Stimulated activated CD8-positive, alpha-beta memory T cell treated with anti-CD3 and anti-CD28 coated beads, Interleukin-4, amount 100 ng/mL, for 1 hour (primary cell): ENCODE data around the gene EFNA2.
A peak's percentile ranks its signal among the peaks of the same experiment; 100 is the strongest.
"Not testable (repeated sequence)": the region's sequence is repeated elsewhere in the genome, so short reads cannot be mapped to it uniquely, and the experiment has no call there.

Source experiments
- DNase-seq, 2 donors: peaks; one replicate each; pipeline ENCODE4 v3.0.0-alpha.2; 2020; ENCODE audit warnings: low read depth in 2 of 2, low spot score in 1 of 2

Gene EFNA2

DNA sequence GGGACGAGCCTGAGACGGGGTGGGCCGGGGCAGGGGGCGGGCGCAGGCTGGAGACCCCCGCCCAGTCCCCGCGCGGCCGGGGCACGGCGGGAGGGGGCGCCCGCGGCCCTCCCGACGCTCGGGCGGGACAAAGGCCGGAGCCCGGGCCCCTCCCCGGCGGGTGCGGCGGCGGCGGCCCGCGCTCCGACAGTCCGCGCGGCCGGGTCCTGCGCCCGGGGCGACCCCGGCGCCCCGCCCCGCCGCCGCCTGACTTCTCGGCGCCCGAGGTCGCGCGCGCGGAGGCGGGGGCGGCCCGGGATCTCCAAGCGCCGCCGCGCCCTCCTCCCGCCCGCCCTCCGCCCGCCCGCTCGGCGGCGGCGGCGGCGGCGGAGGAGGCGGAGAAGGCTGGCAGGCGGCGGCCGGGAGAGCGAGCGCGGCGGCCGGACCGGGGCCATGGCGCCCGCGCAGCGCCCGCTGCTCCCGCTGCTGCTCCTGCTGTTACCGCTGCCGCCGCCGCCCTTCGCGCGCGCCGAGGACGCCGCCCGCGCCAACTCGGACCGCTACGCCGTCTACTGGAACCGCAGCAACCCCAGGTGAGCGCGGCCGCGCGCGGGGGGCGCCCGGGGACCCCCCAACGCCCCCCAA is at the start of gene EFNA2:
EFNA2 (plus strand) TSS at position 137 of the 624 bp plus-strand sequence; CDS start at position 433, 296 bp downstream.
- DNase-seq, result no peak

DNA sequence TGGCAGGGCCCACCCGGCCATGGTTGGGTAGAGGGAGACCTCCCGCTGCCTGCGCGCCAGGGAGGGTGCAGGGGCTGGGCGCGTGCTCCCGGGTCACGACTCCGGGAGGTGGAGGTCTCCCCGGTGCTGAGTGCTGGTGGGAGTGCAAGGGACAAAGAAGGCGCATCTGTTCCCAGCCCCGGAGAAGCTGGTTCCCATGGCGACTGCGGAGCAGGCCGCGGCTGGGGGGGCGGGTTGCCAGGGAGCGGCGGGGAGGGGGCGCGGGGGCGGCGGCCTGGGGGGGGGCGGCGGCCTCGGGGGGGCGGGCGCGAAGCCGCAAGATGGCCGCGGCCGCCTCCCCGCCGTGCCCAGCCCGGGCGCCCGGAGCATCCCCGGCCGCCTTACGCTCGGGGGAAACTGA is 49.1 kb upstream of the EFNA2 start:
- DNase-seq, result no peak

GRCh38 chr19:1237027-1237659 is 48.5 kb upstream of the EFNA2 start:
- no peak for DNase-seq

DNA sequence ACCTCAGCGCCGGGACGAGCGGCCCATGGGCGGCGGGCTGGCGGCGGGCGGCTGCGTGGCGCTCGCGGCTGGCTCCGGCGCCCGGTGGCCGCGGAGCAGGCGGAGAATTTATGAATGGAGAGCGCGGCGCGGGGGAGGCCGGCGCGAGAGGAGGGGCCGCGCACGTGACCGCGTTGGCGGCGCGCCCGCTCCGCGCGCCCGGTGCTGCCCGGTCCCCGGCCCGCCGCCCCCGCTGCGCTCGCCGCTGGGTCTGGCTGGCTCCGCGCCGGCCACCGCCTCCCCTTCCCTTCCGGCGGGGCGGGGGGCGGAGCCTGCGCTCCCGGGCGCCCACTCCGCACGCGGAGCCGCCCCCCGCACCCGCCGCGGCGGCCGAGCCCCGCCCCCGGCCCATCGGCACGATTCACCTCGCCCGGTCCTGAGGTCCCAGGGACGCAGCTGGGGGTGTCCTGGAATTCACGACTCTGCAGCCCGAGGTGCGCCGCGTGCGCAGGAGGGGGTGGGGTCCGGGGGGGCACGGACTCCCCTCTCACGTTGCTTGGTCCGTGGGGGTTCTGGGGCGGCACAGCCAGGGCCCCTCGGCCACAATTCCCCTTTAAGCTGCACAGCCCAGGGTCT is 47.8 kb upstream of the EFNA2 start, which contains the start of gene CBARP:
CBARP (minus strand) TSS at position 252 of the 615 bp plus-strand sequence. CDS start 1,905 bp downstream, outside the sequence.
- DNase-seq, result no peak

DNA sequence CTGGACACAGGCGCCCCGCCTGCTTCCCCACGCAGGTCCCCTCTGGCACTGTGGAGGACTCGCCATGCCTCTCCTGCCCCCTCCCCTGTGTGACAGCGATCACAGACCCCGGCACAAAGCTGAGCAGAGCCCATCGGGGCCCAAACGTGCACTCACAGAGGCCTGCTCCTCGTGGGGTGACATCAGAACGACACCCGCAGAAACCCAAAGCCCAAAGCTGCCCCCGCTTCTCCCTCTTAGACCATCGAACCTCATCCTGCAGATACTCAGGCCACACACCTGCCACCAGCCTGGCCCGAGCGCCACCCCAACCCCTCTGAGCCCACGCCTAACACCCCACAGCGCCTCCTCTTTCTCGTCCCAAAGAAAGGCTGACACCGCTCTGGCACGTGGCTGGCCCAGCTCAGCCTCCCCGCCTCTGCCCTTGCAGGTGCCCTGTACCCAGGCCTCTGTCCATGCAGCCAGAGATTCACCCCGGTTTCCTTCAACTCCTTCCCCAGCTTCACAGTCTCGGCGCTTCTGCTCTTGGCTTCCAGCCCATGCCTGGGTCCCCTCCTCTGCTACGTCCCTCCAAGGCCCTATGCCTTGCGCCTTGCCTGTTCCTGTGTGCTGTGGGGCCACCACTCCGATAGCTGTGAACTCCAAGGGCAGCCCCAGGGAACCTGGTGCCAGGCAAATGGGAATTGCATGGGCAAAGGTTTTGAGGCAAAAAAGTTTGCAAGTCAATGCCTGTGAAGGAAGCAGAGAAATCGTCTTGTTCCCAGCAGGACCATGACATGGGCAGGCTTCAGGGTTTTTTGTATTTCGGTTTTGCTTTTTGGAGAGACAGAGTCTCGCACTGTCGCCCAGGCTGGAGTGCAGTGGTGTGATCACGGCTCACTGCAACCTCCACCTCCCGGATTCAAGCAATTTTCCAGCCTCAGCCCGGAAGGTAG is 47.0 kb upstream of the EFNA2 start:
- no peak for DNase-seq

- DNase-seq, result no peak
Measured at GRCh38 chr19:1239420-1239795, 46.3 kb upstream of the EFNA2 start.

DNA sequence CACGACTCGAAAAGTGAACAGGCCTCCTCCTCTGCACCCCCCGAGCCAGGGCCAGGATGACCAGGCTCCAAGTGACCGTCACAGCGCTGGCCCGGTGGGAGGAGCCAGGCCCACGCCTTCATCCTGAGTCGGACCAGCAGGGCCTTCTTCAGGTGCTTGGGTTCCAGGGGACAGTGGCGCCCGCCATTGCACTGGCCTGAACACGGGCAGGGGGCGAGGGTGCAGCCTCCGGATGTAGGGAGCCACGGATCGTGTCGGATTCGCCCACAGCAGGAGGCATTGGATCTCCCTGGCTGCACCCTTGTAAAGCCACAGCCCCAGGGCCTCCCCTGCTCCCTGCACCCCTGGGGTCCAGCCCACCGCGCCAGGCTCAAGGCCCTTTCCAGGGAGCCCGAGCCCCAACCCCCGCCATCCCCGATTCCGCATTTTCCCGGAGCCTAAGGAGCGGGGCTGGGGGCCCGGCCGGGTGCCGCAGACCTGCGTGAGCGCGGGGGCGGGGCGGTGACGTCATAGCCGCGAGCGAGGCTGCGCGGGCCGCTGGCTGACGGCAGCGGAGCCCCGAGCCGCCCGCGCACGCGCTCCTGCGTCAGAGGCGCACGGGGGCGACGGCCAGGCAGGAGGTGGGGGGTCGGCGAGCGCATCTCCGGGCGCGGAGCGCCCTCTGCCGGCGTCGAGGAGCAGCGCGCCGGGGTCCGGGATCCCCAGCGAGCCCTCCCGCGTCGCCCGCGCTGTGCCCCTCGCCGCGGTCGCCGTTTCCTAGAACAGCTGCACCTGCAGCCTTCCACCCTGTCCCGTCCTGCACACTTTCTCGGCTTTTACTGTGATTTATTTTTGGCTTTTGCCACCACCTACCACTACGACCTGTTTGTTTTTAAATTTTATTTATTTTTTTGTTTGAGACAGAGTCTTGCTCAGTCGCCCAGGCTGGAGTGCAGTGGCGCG is 45.6 kb upstream of the EFNA2 start:
- peak; percentile 79 to 82 for DNase-seq

- DNase-seq, result no peak
Measured at GRCh38 chr19:1240925-1241324, 44.7 kb upstream of the EFNA2 start.

DNA sequence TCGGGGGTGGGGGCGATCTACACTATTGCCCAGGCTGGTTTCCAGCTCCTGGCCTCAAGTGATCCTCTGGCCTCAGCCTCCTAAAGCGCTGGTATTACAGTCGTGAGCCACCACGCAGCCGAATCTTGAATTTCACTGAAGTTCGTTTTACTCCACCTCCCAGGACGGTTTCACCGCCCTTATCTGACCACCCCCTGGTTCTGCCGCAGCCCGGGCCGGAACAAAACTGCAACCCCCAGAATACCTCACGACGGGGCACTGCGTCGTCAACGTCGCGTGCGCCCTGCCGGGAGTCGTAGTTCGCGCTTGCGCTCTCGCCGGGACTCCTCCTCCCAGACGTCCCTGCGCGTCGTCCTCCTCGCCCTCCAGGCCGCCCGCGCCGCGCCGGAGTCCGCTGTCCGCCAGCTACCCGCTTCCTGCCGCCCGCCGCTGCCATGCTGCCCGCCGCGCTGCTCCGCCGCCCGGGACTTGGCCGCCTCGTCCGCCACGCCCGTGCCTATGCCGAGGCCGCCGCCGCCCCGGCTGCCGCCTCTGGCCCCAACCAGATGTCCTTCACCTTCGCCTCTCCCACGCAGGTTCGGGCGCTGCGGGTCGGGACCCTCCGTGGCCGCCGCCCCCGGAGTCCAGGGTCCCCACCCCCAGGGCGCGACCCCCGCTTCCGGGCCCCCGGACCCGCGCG is 44.1 kb upstream of the EFNA2 start, which contains the start of gene ATP5F1D:
ATP5F1D (plus strand) TSS at position 335 of the 679 bp plus-strand sequence; CDS start at position 435, 100 bp downstream.
- DNase-seq, result peak; percentile 86 to 91

GRCh38 chr19:1243768-1244692 is 41.6 kb upstream of the EFNA2 start:
- DNase-seq, result peak; percentile 78

DNA sequence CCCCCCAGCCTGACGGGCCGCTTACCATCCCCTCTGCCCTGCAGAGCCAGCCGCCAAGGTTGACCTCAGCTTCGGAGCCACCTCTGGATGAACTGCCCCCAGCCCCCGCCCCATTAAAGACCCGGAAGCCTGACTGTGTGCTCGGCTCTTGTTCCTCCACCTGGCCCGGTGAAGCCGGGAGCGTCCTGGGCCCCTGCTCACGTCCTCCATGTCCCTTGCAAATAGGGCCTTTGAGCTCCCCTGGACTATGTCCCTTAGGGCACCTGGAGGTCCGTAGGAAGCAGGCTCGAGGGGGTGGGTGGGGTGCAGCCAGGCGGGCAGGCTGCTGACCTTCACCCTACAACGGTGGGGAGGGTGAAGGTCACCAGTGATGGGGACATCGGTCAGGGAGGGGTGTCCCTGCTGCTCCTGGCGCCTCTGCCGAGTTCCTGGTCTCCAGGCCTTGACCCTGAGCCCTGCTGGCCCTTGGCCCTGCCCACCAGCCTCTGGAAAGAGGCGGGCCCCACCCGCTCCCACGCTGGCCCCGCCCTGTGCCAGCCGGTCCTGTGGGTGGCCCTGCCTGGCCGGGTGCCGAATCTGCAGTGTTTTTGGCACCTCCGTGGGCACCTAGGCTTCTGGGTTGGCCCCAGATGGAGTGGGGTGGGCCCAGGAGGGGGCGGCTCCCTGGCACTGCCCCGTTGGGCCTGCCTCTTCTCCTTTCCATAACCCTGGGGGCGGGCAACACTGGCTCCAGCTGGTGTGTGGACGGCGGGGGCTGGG is 40.8 kb upstream of the EFNA2 start:
- DNase-seq, result no peak

DNA sequence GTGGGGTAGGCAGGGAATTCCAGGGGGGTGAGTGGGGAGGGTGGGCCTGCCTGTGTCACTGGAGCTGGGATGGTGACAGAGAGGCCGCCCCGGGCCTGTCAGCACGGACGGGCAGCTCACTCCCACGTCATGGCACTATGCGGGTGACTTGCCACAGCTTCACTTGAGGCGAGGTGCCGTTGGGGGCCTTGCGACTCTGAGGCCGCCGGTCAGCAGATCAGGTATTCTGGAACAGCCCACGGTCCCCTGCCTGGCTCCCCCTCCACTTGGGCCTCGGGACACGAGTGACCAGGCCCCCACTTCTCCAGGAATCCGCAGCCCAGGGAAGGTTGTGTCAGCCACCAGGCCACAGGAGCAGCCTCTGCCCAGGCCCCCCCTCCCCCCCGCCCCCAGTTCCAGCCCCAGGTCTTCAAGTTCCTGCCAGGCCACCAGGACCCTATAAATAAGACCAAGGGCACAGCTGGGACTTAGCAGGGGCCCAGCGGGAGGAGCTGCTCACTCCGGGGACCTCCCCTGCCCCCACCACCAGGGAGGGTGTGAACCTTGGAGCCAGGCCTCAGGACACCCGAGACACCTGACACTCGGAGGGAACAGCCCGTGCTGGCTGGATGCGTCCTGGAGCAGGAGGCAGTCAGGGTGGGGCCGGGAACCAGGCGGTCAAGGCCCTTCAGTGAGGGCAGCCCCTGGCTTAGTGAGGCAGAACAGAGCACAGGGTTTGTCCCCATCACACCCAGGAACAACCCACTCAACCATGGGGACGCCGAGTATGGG is 40.0 kb upstream of the EFNA2 start:
- no peak for DNase-seq

- not testable (repeated sequence) for DNase-seq
Measured at GRCh38 chr19:1246265-1247087, 39.2 kb upstream of the EFNA2 start.

DNA sequence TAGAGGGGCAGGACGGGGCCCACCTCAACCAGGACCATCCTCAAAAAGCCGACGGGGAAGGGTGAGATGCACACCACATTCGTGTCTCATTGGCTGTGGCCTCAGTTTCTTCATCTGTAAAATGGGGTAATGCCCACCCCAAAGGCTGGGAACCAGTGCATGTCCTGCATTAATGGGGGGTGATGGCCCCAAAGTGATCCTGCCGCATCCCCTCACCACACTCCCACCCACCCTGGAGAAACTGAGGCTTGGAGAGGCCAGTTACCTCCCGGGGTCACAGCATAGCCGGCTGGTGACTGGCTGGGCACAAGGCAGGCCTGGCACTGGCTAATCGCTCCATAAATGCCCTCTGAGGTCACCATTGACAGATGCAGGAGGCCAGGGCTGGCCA is 37.9 kb upstream of the EFNA2 start:
- DNase-seq, result no peak

- no peak for DNase-seq
Measured at GRCh38 chr19:1248139-1248785, 37.4 kb upstream of the EFNA2 start, which contains the start of gene MIDN. MIDN (plus strand) TSS chr19:1248583; CDS start chr19:1250297, 1,714 bp downstream.
